WTC11 (cell line): Measurements from ENCODE around the gene CMTM7. TPM values are rescaled to one million over a fixed set of nuclear protein-coding genes. Genes with fewer than 3 reads are reported as not detected.

Experiments used
- ATAC-seq: fragments of 200-7000 bp; cut with Tn5 transposase; 2 replicates; pipeline ENCODE4 v1.10.0; 2021; ENCODE audit warnings: mild to moderate bottlenecking, moderate library complexity
- CTCF ChIA-PET: fragments of 300-600 bp; sonication (Branson Sonifier 250); formaldehyde crosslinking; loops from one replicate; lab custom pipeline; 2021; ENCODE audit warnings: antibody characterized with exemption; lab: Charles Lee
- POLR2A ChIA-PET: fragments of 350-600 bp; sonication (Branson Sonifier 250); formaldehyde crosslinking; loops from one replicate; lab custom pipeline; 2021; ENCODE audit warnings: antibody characterized with exemption; lab: Charles Lee
- DNase-seq: peaks from one replicate; pipeline ENCODE4 v3.0.0; 2021; ENCODE audit warnings: low spot score
- H3K27ac Mint-ChIP-seq: 2 replicates; pipeline ENCODE4 v1.8.0; 2021; ENCODE audit warnings: mixed read lengths
- H3K27me3 Mint-ChIP-seq: 2 replicates; pipeline ENCODE4 v1.8.0; 2021; ENCODE audit warnings: low read depth, mild to moderate bottlenecking, moderate library complexity, mixed read lengths
- H3K36me3 Mint-ChIP-seq: 2 replicates; pipeline ENCODE4 v1.8.0; 2021; ENCODE audit warnings: mixed read lengths
- H3K4me1 Mint-ChIP-seq: 2 replicates; pipeline ENCODE4 v1.8.0; 2022; ENCODE audit warnings: mixed read lengths
- H3K4me3 Mint-ChIP-seq: 2 replicates; pipeline ENCODE4 v1.8.0; 2021; ENCODE audit warnings: mild to moderate bottlenecking, moderate library complexity, mixed read lengths
- H3K9me3 Mint-ChIP-seq: 2 replicates; pipeline ENCODE4 v1.8.0; 2021; ENCODE audit warnings: mixed read lengths
- AR ChIP-seq: fragments of 250-450 bp; sonication (Bioruptor Pico); IDR thresholded peaks from 2 replicates; pipeline ENCODE4 v1.9.0; 2021; ENCODE audit warnings: mild to moderate bottlenecking
- CDX4 ChIP-seq: fragments of 250-450 bp; sonication (Bioruptor Pico); IDR thresholded peaks from 2 replicates; pipeline ENCODE4 v1.9.0; 2021; ENCODE audit warnings: moderate library complexity, mild to moderate bottlenecking, inconsistent platforms, borderline replicate concordance
- ESRRA ChIP-seq: sonication (generic); formaldehyde crosslinking; IDR thresholded peaks from 2 replicates; pipeline ENCODE4 v1.8.1; 2022; ENCODE audit warnings: mild to moderate bottlenecking, missing genetic modification reagents, borderline replicate concordance
- FOXP1 ChIP-seq: sonication (generic); formaldehyde crosslinking; IDR thresholded peaks from 2 replicates; pipeline ENCODE4 v1.8.0; 2022; ENCODE audit warnings: missing genetic modification reagents, mild to moderate bottlenecking, moderate library complexity, borderline replicate concordance
- HMGA2 ChIP-seq: fragments of 250-450 bp; sonication (Bioruptor Pico); IDR thresholded peaks from 2 replicates; pipeline ENCODE4 v1.4.0; 2021; ENCODE audit warnings: mild to moderate bottlenecking, moderate library complexity
- MAX ChIP-seq: sonication (generic); formaldehyde crosslinking; IDR thresholded peaks from 2 replicates; pipeline ENCODE4 v1.8.0; 2022; ENCODE audit warnings: mild to moderate bottlenecking, missing genetic modification reagents
- NR2C2 ChIP-seq: sonication (generic); formaldehyde crosslinking; IDR thresholded peaks from 2 replicates; pipeline ENCODE4 v1.8.0; 2022; ENCODE audit warnings: mild to moderate bottlenecking, missing genetic modification reagents
- NR3C1 ChIP-seq: sonication (generic); formaldehyde crosslinking; conservative IDR thresholded peaks from 2 replicates; pipeline ENCODE4 v1.8.1; 2023; ENCODE audit warnings: low read depth, mild to moderate bottlenecking, missing genetic modification reagents
- PREB ChIP-seq: sonication (generic); formaldehyde crosslinking; IDR thresholded peaks from 2 replicates; pipeline ENCODE4 v1.8.1; 2022; ENCODE audit warnings: mild to moderate bottlenecking, missing genetic modification reagents, moderate library complexity, borderline replicate concordance
- SOX15 ChIP-seq: fragments of 250-450 bp; sonication (Bioruptor Pico); IDR thresholded peaks from 2 replicates; pipeline ENCODE4 v1.9.0; 2021; ENCODE audit warnings: mild to moderate bottlenecking
- TP53 ChIP-seq: sonication (generic); formaldehyde crosslinking; IDR thresholded peaks from 2 replicates; pipeline ENCODE4 v1.8.1; 2023; ENCODE audit warnings: mild to moderate bottlenecking, missing genetic modification reagents
- USF1 ChIP-seq: sonication (generic); formaldehyde crosslinking; IDR thresholded peaks from 2 replicates; pipeline ENCODE4 v1.8.0; 2022; ENCODE audit warnings: mild to moderate bottlenecking, missing genetic modification reagents
- ZNF138 ChIP-seq: sonication (generic); formaldehyde crosslinking; conservative IDR thresholded peaks from 2 replicates; pipeline ENCODE4 v1.8.1; 2022; ENCODE audit warnings: mild to moderate bottlenecking, moderate library complexity, missing genetic modification reagents
- ZNF317 ChIP-seq: sonication (generic); formaldehyde crosslinking; IDR thresholded peaks from 2 replicates; pipeline ENCODE4 v1.8.1; 2023; ENCODE audit warnings: low read depth, mild to moderate bottlenecking, moderate library complexity, missing genetic modification reagents, borderline replicate concordance
- total RNA-seq: library from RNA; stranded (reverse); gene quantifications from 3 replicates; pipeline ENCODE4 v1.2.3, GENCODE V29; 2021
- TF ChIP-seq, protein P1 (sequence below): sonication (generic); formaldehyde crosslinking; IDR thresholded peaks from 2 replicates; pipeline ENCODE4 v1.8.0; 2023; ENCODE audit warnings: mild to moderate bottlenecking, missing genetic modification reagents
- TF ChIP-seq, protein P2 (sequence below): sonication (generic); formaldehyde crosslinking; conservative IDR thresholded peaks from 2 replicates; pipeline ENCODE4 v1.8.1; 2023; ENCODE audit warnings: mild to moderate bottlenecking, low read depth, missing genetic modification reagents, moderate library complexity
- TF ChIP-seq, protein P3 (sequence below): fragments of 250-450 bp; sonication (Bioruptor Pico); IDR thresholded peaks from 2 replicates; pipeline ENCODE4 v1.9.0; 2021; ENCODE audit warnings: mild to moderate bottlenecking, borderline replicate concordance

CMTM7 gene
- total RNA-seq, 1 experiment from 2014 or later: 23.4 TPM

- POLR2A ChIA-PET: interaction anchor here (0.6 kb wide), 1 partner anchor 947 kb away, joined by 3 read pairs; no protein-coding TSS in a partner anchor
- no peak overlapping the region for H3K4me3 Mint-ChIP-seq
- TF ChIP-seq ESRRA (CRISPR knock-in tag) (no peak), MAX (CRISPR knock-in tag) (no peak), NR3C1 (CRISPR knock-in tag) (no peak), FOXP1 (CRISPR knock-in tag) (no peak), NR2C2 (CRISPR knock-in tag) (no peak), ZNF317 (CRISPR knock-in tag) (no peak), AR (CRISPR knock-in tag) (no peak), CDX4 (no peak), HMGA2 (CRISPR knock-in tag) (no peak), USF1 (CRISPR knock-in tag) (no peak), ZNF138 (CRISPR knock-in tag) (no peak), PREB (no peak), TP53 (CRISPR knock-in tag) (no peak), SOX15 (CRISPR knock-in tag) (no peak)
- TF ChIP-seq, protein P1, sequence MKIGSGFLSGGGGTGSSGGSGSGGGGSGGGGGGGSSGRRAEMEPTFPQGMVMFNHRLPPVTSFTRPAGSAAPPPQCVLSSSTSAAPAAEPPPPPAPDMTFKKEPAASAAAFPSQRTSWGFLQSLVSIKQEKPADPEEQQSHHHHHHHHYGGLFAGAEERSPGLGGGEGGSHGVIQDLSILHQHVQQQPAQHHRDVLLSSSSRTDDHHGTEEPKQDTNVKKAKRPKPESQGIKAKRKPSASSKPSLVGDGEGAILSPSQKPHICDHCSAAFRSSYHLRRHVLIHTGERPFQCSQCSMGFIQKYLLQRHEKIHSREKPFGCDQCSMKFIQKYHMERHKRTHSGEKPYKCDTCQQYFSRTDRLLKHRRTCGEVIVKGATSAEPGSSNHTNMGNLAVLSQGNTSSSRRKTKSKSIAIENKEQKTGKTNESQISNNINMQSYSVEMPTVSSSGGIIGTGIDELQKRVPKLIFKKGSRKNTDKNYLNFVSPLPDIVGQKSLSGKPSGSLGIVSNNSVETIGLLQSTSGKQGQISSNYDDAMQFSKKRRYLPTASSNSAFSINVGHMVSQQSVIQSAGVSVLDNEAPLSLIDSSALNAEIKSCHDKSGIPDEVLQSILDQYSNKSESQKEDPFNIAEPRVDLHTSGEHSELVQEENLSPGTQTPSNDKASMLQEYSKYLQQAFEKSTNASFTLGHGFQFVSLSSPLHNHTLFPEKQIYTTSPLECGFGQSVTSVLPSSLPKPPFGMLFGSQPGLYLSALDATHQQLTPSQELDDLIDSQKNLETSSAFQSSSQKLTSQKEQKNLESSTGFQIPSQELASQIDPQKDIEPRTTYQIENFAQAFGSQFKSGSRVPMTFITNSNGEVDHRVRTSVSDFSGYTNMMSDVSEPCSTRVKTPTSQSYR (CRISPR knock-in tag): no peak
- TF ChIP-seq, protein P2, sequence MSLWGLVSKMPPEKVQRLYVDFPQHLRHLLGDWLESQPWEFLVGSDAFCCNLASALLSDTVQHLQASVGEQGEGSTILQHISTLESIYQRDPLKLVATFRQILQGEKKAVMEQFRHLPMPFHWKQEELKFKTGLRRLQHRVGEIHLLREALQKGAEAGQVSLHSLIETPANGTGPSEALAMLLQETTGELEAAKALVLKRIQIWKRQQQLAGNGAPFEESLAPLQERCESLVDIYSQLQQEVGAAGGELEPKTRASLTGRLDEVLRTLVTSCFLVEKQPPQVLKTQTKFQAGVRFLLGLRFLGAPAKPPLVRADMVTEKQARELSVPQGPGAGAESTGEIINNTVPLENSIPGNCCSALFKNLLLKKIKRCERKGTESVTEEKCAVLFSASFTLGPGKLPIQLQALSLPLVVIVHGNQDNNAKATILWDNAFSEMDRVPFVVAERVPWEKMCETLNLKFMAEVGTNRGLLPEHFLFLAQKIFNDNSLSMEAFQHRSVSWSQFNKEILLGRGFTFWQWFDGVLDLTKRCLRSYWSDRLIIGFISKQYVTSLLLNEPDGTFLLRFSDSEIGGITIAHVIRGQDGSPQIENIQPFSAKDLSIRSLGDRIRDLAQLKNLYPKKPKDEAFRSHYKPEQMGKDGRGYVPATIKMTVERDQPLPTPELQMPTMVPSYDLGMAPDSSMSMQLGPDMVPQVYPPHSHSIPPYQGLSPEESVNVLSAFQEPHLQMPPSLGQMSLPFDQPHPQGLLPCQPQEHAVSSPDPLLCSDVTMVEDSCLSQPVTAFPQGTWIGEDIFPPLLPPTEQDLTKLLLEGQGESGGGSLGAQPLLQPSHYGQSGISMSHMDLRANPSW (CRISPR knock-in tag): no peak
- TF ChIP-seq, protein P3, sequence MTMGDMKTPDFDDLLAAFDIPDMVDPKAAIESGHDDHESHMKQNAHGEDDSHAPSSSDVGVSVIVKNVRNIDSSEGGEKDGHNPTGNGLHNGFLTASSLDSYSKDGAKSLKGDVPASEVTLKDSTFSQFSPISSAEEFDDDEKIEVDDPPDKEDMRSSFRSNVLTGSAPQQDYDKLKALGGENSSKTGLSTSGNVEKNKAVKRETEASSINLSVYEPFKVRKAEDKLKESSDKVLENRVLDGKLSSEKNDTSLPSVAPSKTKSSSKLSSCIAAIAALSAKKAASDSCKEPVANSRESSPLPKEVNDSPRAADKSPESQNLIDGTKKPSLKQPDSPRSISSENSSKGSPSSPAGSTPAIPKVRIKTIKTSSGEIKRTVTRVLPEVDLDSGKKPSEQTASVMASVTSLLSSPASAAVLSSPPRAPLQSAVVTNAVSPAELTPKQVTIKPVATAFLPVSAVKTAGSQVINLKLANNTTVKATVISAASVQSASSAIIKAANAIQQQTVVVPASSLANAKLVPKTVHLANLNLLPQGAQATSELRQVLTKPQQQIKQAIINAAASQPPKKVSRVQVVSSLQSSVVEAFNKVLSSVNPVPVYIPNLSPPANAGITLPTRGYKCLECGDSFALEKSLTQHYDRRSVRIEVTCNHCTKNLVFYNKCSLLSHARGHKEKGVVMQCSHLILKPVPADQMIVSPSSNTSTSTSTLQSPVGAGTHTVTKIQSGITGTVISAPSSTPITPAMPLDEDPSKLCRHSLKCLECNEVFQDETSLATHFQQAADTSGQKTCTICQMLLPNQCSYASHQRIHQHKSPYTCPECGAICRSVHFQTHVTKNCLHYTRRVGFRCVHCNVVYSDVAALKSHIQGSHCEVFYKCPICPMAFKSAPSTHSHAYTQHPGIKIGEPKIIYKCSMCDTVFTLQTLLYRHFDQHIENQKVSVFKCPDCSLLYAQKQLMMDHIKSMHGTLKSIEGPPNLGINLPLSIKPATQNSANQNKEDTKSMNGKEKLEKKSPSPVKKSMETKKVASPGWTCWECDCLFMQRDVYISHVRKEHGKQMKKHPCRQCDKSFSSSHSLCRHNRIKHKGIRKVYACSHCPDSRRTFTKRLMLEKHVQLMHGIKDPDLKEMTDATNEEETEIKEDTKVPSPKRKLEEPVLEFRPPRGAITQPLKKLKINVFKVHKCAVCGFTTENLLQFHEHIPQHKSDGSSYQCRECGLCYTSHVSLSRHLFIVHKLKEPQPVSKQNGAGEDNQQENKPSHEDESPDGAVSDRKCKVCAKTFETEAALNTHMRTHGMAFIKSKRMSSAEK: no peak
- no peaks in the 10 kb centered on the region for H3K9me3 Mint-ChIP-seq
- ATAC-seq (no peak), DNase-seq (no peak)
- CTCF ChIA-PET: interaction anchor here (0.9 to 4.8 kb wide), 2 partner anchors 11 to 82 kb away, joined by 4 to 33 read pairs; no protein-coding TSS in a partner anchor
- H3K4me1 Mint-ChIP-seq: peaks cover 26% of the 10 kb centered on the region
- H3K27me3 Mint-ChIP-seq: no peaks in the 10 kb centered on the region
- H3K36me3 Mint-ChIP-seq: peaks cover 5% of the 10 kb centered on the region
- H3K27ac Mint-ChIP-seq: no peak overlapping the region
Measured at GRCh38 chr3:32456429-32457130, 64.9 kb downstream of the CMTM7 start.
